GM12878 (cell line): Measurements from ENCODE around the gene RBPJL. TPM values are rescaled to one million over a fixed set of nuclear protein-coding genes. Genes with fewer than 3 reads are reported as not detected.

Experiments used
- POU2F2 ChIP-seq: IDR thresholded peaks from 3 replicates; pipeline ENCODE4 v1.6.1; 2011; ENCODE audit warnings: low read depth, mild to moderate bottlenecking, low read length, borderline replicate concordance
- SIN3A ChIP-seq: IDR thresholded peaks from 2 replicates; pipeline ENCODE4 v1.6.1; 2012; ENCODE audit warnings: low read depth, low read length, improper control_type of control experiment
- SPI1 ChIP-seq: IDR thresholded peaks from 2 replicates; pipeline ENCODE4 v1.6.1; 2011; ENCODE audit warnings: low read depth, mild to moderate bottlenecking, low read length, moderate library complexity, borderline replicate concordance; ENCODE audit not compliant: insufficient read depth
- polyA plus RNA-seq, 11 experiments: library from polyadenylated mRNA; depleted of rRNA in 4 of 11; unstranded in 6 of 11; stranded (reverse) in 5 of 11; fragments of >200 nt; fragmentation: Nextera tagmentation in 4 of 11; fragmentation: Illumina TruSeq in 1 of 11; extraction: Ambion mirVana in 4 of 11; extraction: Trizol in 1 of 11; gene quantifications; 1 replicate in 1 of 11; 2 replicates in 10 of 11; pipeline versions ENCODE4 v1.2.1 to v1.2.3, GENCODE V29; 2011 to 2016; ENCODE audit warnings: inconsistent platforms in 2 of 11, missing spikeins in 2 of 11, low read depth in 1 of 11
- total RNA-seq, 4 experiments: library from RNA; depleted of rRNA in 3 of 4; stranded (reverse); fragments of >200 nt in 3 of 4; fragmentation: Illumina TruSeq in 1 of 4; extraction: Trizol in 1 of 4; gene quantifications; 2 replicates each; pipeline versions ENCODE4 v1.2.1 to v1.2.3, GENCODE V29; 2013 to 2021
- TF ChIP-seq, protein P1 (sequence below): IDR thresholded peaks from 2 replicates; pipeline ENCODE4 v1.6.1; 2012; ENCODE audit warnings: improper control_type of control experiment, low read depth, low read length; ENCODE audit not compliant: insufficient replicate concordance

RBPJL gene
- total and polyA plus RNA-seq, 10 of the 15 experiments (the other 5 are each of a cell fraction or from before 2014, with no cell fraction given), result 0.18 TPM; not detected in 9

GRCh38 chr20:45341939-45342854 is 35.6 kb downstream of the RBPJL start (continued):
- TF ChIP-seq, protein P1, sequence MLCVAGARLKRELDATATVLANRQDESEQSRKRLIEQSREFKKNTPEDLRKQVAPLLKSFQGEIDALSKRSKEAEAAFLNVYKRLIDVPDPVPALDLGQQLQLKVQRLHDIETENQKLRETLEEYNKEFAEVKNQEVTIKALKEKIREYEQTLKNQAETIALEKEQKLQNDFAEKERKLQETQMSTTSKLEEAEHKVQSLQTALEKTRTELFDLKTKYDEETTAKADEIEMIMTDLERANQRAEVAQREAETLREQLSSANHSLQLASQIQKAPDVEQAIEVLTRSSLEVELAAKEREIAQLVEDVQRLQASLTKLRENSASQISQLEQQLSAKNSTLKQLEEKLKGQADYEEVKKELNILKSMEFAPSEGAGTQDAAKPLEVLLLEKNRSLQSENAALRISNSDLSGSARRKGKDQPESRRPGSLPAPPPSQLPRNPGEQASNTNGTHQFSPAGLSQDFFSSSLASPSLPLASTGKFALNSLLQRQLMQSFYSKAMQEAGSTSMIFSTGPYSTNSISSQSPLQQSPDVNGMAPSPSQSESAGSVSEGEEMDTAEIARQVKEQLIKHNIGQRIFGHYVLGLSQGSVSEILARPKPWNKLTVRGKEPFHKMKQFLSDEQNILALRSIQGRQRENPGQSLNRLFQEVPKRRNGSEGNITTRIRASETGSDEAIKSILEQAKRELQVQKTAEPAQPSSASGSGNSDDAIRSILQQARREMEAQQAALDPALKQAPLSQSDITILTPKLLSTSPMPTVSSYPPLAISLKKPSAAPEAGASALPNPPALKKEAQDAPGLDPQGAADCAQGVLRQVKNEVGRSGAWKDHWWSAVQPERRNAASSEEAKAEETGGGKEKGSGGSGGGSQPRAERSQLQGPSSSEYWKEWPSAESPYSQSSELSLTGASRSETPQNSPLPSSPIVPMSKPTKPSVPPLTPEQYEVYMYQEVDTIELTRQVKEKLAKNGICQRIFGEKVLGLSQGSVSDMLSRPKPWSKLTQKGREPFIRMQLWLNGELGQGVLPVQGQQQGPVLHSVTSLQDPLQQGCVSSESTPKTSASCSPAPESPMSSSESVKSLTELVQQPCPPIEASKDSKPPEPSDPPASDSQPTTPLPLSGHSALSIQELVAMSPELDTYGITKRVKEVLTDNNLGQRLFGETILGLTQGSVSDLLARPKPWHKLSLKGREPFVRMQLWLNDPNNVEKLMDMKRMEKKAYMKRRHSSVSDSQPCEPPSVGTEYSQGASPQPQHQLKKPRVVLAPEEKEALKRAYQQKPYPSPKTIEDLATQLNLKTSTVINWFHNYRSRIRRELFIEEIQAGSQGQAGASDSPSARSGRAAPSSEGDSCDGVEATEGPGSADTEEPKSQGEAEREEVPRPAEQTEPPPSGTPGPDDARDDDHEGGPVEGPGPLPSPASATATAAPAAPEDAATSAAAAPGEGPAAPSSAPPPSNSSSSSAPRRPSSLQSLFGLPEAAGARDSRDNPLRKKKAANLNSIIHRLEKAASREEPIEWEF, result no peak
- TF ChIP-seq POU2F2 (no peak), SIN3A (no peak), SPI1 (no peak)
